NCI-H2029 treated with DMSO at 0.1 percent for 48 hours (cell line): ENCODE measurements around the gene KCNAB1.
A peak's percentile ranks its signal among the peaks of the same experiment; 100 is the strongest.

Experiments
- DNase-seq: peaks from one replicate; lab custom pipeline; 2025; lab: John Stamatoyannopoulos, UW

Gene KCNAB1

DNA sequence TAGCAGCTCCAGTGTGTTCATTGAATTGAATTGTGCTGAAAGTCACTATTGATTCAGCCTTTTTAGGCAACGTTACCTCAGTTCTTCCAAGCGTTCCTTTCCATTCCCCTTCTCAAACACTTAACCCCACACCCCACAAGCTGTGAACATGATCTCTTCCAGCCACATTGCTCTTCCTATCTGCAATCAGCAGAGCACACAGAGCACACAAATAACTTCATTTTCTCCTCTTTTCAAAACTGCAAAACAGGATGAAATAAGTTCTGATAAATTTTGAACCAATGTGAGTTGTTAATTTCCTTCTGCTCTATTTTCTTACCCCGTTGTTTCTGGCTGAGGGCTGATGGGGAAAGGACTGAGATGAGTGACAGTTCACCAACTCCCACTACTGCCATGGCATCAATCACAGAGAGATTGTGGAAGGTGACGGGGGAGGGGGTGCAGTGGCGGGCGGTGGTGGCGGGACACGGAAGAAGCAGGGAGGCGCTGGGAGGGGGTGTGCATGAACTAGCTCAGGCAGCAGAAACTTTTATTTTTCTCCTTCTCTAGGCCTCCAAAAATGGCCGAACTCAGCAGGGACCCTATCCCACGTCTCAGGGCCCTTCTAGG is 287.3 kb downstream of the KCNAB1 start:
- DNase-seq: no peak

GRCh38 chr3:156409694-156410093 is 289.3 kb downstream of the KCNAB1 start:
- DNase-seq: no peak

DNA sequence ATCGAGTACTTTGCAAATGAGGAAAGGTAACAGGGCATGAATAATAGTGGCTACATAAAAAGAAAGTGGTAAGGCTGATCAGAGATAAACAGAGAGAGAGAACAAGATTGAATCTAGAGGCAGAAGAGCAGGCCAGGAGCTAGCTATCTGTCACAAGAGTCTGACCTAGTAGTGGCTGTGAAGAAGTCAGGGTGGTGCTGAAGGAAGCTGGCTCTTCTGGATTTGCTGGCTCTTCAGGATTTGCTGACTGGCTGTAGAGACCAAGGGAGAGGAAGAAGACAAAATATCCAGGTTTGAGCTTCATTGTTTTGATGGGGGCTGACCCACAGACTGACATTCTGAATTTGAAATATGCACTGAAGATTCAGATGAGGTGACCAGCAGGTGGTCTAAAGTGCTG is 292.2 kb downstream of the KCNAB1 start:
- no peak for DNase-seq

- no peak for DNase-seq
These were observed 293.0 kb downstream of the KCNAB1 start for GRCh38 chr3:156413293-156413892.

DNA sequence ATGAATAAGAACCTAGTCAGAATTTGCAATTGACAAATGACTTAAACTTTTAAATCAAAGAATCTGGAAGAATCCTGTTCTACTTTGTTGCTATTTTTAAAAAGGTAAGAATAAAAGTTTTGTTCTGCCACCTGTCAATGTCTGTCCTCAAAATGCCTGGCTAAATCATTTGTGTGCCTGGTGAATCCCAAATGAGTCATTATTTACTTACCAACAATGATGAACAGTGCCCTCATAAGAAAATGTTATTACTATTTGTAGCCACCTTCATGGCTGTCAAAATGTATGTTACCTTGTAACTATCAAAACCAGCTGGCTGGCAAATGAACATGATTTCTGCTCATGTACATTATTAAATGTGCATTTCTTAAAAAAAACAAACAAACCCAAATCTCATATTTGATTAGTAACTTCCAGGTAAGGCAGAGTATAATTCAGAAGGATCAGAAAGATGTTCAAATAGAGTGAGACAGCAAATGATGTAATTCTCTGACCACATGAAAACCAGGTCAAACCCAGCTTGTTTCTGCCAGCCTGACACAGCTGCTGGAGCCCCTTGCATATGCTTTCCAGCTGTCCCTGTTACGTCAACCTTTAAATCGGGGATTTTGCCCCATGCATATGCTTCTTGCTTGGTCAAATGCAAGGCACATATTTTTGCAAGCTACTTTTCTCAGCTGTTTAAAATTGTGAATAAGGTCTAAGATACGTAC is 296.6 kb downstream of the KCNAB1 start:
- DNase-seq: no peak

DNA sequence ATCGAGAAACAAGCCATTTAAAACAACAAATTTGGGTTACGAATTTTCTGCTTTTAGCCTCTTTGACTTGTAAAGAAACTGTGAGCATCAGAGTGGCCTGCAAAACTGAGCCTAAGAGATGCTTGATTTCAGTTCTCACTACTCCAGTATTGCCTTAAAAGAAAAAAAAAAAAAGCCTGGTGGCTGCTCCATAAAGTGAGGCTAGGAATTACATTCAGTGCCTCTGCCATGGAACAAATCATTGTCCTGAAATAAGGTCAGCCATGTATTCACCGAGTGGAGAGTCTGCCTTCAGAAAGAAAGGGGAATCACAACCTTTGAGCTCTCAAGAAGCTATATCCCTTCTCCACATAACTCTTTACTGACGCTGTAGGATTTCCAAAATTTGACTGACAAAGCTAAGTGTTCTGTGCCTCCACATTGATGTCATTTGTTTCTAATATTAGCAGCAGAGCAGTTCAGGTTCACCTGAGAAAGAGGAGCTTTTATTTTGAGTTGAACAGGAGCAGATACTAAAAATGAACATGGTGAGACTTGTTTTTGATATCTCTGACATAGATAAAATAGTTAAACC is 297.3 kb downstream of the KCNAB1 start:
- no peak for DNase-seq

DNA sequence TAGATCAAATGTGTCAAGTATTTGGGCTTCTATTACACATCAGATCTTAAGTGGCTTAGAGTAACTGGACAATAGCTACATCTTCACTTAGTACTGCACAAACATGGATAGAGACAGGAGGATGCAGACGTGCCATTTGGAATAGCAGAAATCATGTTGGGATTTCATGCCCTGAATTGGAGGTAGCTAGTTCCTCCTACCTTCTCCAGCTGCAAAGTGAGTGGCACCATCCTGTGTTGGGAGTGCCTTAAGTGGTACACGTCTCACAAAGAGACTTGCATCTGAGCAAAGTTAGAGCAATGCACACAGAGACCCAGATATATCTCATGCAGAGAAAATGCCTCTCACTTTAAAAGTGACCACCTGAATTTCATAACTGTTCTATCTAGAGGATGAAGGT is 298.1 kb downstream of the KCNAB1 start:
- DNase-seq: no peak

DNA sequence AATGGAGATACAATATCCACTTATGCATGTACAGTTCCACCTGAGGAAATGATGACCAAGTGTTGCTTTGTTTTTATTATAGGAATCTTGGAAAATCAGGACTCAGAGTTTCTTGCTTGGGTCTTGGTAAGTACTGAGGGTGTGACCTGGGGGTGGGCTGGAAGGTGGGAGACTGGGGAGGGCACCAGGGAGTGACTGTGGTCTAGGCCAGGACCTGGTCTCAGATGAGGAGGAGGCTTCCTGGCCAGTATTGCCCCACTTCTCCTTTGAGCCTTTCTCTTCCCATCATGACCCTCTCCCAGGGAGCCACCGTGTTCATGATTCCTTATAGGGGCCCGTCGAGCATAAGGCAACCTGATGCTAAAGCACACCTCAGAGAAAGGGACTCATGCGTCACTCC is 301.2 kb downstream of the KCNAB1 start:
- no peak for DNase-seq

DNA sequence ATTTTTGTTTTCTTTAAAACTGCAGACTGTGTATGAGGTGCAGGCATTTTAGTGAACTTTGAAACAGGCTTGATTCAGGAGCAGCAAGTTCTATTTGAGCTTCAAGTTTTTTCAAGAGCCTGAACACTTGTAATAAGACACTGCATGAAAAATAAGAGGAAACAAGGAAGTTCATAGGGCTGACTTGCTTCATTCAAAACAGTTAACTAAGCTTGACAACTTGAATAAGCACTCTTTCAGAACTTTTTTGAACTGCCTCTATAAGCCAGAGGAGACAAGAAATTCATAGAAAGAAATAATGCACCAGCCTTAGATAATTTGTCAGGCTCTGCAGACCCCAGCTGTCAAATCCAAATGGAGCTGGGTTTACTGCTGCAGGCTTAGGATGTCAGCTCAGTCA is 304.4 kb downstream of the KCNAB1 start:
- no peak for DNase-seq

DNA sequence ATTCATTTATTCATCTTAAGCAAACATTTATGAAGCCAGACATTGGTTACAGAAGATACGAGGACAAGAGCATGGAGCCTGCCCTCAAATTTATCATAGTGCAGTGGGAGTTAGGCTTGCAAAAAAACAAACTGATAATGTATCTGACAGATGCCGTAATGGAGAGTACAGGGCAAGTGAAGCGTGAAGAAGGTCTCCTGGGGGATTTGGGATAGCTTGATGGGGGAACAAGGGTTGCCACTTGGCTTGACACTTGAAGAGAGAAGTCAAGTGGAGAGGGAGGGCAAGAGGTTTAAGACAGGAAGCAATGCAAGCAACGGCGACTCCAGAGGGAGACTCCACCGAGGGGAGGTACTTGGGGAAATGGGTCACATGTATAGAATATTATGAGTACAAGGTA is 305.3 kb downstream of the KCNAB1 start:
- no peak for DNase-seq

- no peak for DNase-seq
These were observed 308.7 kb downstream of the KCNAB1 start for GRCh38 chr3:156429125-156429524.

DNA sequence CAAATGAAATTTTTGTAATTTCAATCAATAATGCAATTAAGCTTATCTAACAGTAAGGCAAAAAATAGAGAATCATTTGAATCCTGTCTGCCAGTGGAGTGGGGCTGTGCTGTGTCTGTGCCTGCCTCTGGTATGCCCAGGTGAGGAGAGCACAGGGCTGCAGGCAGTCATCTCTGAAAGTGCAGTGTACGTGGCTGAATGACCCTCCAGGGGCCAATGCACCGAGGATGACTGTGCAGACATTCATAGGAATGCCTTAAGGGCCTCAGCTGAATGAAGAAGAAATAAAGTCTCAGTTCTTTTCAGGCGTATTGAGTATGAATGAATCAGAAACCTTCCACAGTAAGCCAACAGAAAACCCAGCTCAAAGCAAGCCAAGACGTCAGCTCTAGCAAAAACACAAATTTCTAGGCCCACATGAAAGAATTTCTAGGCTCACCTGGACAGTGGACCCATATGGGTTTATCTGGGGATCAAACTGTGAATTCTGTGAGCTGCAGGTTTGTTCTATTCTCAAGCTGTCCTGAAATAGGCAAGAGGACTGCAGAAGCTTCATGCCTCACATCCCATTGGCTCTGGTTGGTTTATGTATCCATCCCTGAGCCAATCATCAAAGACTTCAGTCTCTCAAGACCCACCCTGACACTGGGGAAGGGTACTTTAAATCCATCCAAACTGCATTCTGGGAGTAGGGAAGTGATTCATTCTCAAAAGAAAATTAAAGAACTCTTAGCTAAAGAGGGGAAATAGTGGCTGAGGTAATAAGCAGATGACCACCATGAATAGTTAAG is 311.2 kb downstream of the KCNAB1 start:
- no peak for DNase-seq

- no peak for DNase-seq
These were observed 312.2 kb downstream of the KCNAB1 start for GRCh38 chr3:156432563-156432962.

DNA sequence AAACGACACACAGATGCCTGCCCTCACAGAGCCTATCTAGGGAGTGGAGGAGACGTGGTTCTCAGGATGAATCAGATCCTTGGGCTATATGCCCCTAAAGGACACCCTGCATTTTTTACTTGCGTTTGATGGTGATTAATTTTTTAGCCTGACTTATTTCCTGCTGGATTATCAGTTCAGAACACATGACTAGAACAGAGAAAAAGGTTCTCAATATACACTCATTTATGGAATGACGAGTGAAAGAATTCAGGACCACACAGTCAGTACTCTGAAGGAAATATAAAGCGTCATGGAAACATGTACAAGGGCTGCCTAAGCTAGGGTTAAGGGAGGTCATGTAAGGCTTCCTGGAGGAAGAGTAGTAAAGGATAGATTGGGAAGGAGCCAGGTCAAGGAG is 312.8 kb downstream of the KCNAB1 start:
- no peak for DNase-seq

DNA sequence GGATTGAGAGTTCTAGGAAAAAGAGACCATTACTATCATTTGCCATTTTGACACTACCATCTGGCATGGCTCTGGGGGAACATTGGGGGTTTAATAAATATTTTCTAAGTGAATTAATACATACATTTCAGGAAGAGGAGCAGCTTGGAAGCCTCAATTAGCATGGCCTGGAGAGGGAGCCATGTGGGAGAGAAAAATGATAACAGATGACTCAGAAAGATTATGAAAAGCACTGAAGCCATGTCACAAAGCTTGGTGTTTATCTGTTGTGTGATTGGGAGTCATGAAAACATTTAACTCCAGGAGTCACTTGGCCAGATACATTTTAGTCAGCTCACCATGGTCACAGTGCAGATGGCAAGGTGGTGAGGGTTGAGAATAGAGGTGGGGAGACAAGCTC is 313.5 kb downstream of the KCNAB1 start:
- no peak for DNase-seq

GRCh38 chr3:156434921-156435320 is 314.5 kb downstream of the KCNAB1 start:
- DNase-seq: no peak

DNA sequence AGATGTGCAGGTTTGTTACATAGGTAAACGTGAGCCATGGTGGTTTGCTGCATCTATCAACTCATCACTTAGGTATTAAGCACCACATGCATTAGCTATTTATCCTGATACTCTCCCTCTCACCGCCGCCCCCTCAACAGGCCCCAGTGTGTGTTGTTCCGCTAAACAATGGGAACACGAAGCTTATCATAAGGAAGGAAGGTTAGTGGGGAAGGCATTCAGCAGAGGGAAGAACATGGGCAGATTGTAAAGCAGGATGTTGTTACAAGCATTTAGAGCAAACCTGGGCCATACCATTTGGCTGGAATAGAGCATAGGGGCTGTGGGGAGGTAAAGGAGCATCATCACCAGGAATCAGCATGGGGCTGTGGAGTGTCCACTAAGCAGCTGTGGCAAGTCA is 322.7 kb downstream of the KCNAB1 start:
- DNase-seq: no peak

DNA sequence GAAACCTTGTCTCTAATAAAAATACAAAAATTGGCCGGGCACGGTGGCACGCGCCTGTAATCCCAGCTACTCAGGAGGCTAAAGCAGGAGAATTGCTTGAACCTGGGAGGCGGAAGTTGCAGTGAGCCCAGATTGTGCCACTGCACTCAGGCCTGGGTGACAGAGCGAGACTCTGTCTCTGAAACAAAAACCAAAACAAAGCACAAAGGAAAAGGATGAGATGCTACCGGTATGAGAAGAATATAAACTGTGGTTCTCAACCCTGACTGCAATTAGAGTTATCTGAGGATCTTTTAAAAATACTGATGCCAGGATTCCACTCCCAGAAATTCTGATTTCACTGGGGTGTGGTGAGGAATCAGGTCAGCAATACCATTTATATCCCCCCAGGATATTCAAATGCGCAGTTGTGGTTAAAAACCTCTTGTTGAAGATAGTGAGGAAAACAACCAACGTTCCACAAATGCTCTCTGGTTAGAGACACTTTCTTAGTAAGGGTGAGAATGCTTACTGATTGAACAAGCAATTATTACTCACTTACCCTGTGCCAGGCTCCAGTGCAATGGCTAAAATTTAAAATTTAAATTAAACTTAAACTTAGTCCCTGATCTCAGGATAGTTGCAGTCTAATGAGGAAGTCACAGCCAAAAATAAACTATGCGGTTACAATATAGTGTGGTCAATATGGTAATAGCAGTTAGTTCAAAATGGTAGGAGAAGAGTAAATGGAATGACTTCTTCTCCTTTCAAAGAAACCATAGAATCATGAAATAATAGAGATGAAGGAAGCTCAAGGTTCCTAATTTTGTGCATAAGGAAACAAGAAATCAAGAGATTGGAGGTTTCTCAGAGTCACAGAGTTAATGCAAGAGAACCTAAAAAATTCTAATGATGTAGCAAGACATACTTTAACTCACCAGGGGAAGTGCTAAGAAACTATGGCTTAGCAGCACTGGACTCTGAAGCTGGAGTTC is 325.0 kb downstream of the KCNAB1 start:
- DNase-seq: no peak

- DNase-seq: no peak
These were observed 327.9 kb downstream of the KCNAB1 start for GRCh38 chr3:156448300-156448699.

DNA sequence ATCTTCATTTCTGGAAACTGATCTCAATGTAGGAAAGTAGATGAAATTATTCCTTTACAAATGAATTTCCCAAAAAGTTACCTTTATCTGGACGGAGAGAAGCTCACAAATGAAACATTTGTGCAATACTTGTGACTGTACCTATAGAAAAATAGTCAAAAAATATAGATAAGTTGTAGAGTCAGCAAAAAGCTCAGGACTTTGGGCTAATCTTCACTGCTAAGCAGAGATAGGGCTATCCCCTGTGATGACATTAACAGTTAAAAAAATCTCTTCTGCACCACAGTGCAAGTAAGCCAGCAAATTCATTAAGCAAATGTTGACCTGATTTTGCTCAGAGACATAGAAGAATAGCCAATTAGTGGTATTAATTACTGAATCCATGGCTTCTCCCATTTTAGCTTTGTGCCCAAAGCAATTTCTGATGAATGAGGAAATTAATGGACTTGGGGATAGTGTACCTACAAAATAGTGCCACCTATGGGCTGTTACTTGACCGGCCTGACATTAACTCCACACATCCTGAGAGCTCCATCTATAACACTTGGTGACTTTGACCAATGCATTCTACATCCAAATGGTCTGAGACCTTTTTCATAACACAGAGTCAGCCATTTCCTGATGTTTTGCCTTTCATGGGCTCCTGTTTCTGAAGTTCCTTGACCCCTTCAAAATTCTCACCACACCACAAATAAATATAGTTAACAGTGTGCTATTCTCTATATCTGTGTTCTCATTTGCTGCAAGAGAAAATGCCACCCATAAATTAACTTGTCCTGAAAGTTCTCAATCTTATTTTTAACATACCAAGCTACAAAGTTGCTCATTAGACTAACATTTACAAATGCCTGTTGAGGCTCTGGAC is 329.6 kb downstream of the KCNAB1 start:
- DNase-seq: peak; percentile 24
